OCI-LY1 (cell line): ENCODE results near the gene VAV3.

Experiments used
- CTCF ChIP-seq: fragments of 200-600 bp; sonication (generic), shearing (Covaris generic); IDR thresholded peaks from 2 replicates; pipeline ENCODE4 v1.5.1; 2017; ENCODE audit warnings: mild to moderate bottlenecking, antibody characterized with exemption, low read length, moderate library complexity, mixed read lengths
- EZH2 ChIP-seq: fragments of 200-600 bp; sonication (generic), shearing (Covaris generic); IDR thresholded peaks from 2 replicates; pipeline ENCODE4 v1.8.0; 2017; ENCODE audit warnings: borderline replicate concordance, mixed run types, mild to moderate bottlenecking, antibody characterized with exemption, low read length, moderate library complexity, mixed read lengths

- TF ChIP-seq CTCF (no peak), EZH2 (no peak)
Measured at GRCh38 chr1:107689733-107690132, 275.2 kb downstream of the VAV3 start.
